DOHH2 (cell line): ENCODE measurements around the gene SHISA8.

Source experiments
- EZH2phosphoT487 ChIP-seq: fragments of 200-600 bp; sonication (generic); IDR thresholded peaks from 2 replicates; pipeline ENCODE4 v1.6.1; 2017; ENCODE audit warnings: borderline replicate concordance, mild to moderate bottlenecking, antibody characterized with exemption, low read length, moderate library complexity, mixed read lengths
- TF ChIP-seq, protein P1 (sequence below): fragments of 200-600 bp; sonication (generic); IDR thresholded peaks from one replicate; pipeline ENCODE4 v1.5.1; 2014; ENCODE audit warnings: antibody characterized with exemption, mild to moderate bottlenecking, low read depth, low read length; ENCODE audit not compliant: poor library complexity, severe bottlenecking

- TF ChIP-seq, protein P1, sequence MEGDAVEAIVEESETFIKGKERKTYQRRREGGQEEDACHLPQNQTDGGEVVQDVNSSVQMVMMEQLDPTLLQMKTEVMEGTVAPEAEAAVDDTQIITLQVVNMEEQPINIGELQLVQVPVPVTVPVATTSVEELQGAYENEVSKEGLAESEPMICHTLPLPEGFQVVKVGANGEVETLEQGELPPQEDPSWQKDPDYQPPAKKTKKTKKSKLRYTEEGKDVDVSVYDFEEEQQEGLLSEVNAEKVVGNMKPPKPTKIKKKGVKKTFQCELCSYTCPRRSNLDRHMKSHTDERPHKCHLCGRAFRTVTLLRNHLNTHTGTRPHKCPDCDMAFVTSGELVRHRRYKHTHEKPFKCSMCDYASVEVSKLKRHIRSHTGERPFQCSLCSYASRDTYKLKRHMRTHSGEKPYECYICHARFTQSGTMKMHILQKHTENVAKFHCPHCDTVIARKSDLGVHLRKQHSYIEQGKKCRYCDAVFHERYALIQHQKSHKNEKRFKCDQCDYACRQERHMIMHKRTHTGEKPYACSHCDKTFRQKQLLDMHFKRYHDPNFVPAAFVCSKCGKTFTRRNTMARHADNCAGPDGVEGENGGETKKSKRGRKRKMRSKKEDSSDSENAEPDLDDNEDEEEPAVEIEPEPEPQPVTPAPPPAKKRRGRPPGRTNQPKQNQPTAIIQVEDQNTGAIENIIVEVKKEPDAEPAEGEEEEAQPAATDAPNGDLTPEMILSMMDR, result no peak
- no peak for TF ChIP-seq EZH2phosphoT487
These were observed 46.3 kb downstream of the SHISA8 start for GRCh38 chr22:41868556-41868955.
